Measurements from ENCODE around the gene GAS7.

DNA sequence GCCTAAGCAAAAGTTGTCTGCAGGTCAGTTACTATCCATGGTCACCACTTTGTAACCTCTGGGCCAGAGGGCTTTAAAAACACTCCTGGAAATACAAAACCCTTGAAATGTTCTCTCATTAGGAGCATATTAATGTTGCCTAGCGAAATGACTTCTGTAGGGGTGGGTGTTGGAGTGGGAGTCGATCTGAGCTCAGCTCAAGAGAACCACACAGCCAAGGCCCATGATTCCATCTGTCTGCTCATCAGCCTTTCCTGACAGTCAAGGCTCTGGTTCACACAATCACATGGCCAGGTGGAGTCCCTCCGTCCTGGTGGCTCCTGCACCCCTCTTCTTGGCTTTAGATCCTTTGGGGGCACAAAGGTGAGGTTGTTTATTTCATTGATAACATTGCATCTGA lies 320.1 kb downstream of the GAS7 start:
- TF ChIP-seq, protein P1, sequence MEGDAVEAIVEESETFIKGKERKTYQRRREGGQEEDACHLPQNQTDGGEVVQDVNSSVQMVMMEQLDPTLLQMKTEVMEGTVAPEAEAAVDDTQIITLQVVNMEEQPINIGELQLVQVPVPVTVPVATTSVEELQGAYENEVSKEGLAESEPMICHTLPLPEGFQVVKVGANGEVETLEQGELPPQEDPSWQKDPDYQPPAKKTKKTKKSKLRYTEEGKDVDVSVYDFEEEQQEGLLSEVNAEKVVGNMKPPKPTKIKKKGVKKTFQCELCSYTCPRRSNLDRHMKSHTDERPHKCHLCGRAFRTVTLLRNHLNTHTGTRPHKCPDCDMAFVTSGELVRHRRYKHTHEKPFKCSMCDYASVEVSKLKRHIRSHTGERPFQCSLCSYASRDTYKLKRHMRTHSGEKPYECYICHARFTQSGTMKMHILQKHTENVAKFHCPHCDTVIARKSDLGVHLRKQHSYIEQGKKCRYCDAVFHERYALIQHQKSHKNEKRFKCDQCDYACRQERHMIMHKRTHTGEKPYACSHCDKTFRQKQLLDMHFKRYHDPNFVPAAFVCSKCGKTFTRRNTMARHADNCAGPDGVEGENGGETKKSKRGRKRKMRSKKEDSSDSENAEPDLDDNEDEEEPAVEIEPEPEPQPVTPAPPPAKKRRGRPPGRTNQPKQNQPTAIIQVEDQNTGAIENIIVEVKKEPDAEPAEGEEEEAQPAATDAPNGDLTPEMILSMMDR (IDR thresholded peaks at IDR 0.05) = no peak
- no peak for TF ChIP-seq POLR2A (IDR thresholded peaks at IDR 0.05)
